Naive thymus-derived CD4-positive, alpha-beta T cell (primary cell): Measurements from ENCODE around the gene KSR2. TPM values are rescaled to one million over a fixed set of nuclear protein-coding genes. Genes with fewer than 3 reads are reported as not detected.

ENCODE experiments used
- ATAC-seq: fragments of 150-1000 bp; cut with Tn5 transposase; 2 replicates; pipeline ENCODE4 v1.10.0; 2021; ENCODE audit warnings: mild to moderate bottlenecking, moderate library complexity
- CTCF ChIA-PET: fragments of 350-600 bp; sonication (Branson Sonifier 250); formaldehyde crosslinking; loops from one replicate; lab custom pipeline; 2021; ENCODE audit warnings: antibody characterized with exemption; lab: Charles Lee
- POLR2A ChIA-PET: fragments of 350-600 bp; sonication (Branson Sonifier 250); formaldehyde crosslinking; loops from one replicate; lab custom pipeline; 2021; ENCODE audit warnings: antibody characterized with exemption, inconsistent platforms; lab: Charles Lee
- DNase-seq, 9 donors: peaks; one replicate each; pipeline versions ENCODE4 v3.0.0 to v3.0.0-alpha.2; 2020 to 2022; ENCODE audit warnings: mixed read lengths in 1 of 9
- H3K27ac ChIP-seq: one replicate; pipeline ENCODE4 v1.7.0; 2013; ENCODE audit warnings: mild to moderate bottlenecking, low read depth, low read length, moderate library complexity
- H3K27me3 ChIP-seq, 2 donors: one replicate each; pipeline ENCODE4 v1.7.0; 2013; ENCODE audit warnings: low read length in 2 of 2, mild to moderate bottlenecking in 2 of 2, moderate library complexity in 2 of 2; ENCODE audit not compliant: control insufficient read depth in 2 of 2, insufficient read depth in 2 of 2
- H3K36me3 ChIP-seq, 3 experiments: 1 replicate in 2 of 3; 2 replicates in 1 of 3; pipeline ENCODE4 v1.7.0; 2013; ENCODE audit warnings: low read length in 3 of 3, mild to moderate bottlenecking in 3 of 3, moderate library complexity in 1 of 3; ENCODE audit not compliant: insufficient read depth in 3 of 3, control insufficient read depth in 2 of 3
- H3K4me1 ChIP-seq, 2 donors: one replicate each; pipeline ENCODE4 v1.7.0; 2013; ENCODE audit warnings: low read length in 2 of 2, mild to moderate bottlenecking in 2 of 2, moderate library complexity in 1 of 2; ENCODE audit not compliant: control insufficient read depth in 2 of 2, insufficient read depth in 2 of 2
- H3K4me3 ChIP-seq: 2 replicates; pipeline ENCODE4 v1.7.0; 2013; ENCODE audit warnings: mild to moderate bottlenecking, low read length
- H3K9me3 ChIP-seq, 3 experiments: 1 replicate in 2 of 3; 2 replicates in 1 of 3; pipeline ENCODE4 v1.7.0; 2013; ENCODE audit warnings: low read length in 3 of 3; ENCODE audit not compliant: control insufficient read depth in 2 of 3
- H3K27ac Mint-ChIP-seq, 9 donors: one replicate each; pipeline ENCODE4 v1.8.0; 2020 to 2022; ENCODE audit warnings: mixed read lengths in 9 of 9, mild to moderate bottlenecking in 8 of 9, moderate library complexity in 5 of 9, inconsistent platforms in 2 of 9
- H3K27me3 Mint-ChIP-seq, 5 donors: one replicate each; pipeline ENCODE4 v1.8.0; 2021 to 2022; ENCODE audit warnings: mixed read lengths in 5 of 5, mild to moderate bottlenecking in 1 of 5
- H3K36me3 Mint-ChIP-seq, 5 donors: one replicate each; pipeline ENCODE4 v1.8.0; 2020 to 2022; ENCODE audit warnings: mixed read lengths in 5 of 5, mild to moderate bottlenecking in 3 of 5, inconsistent platforms in 1 of 5
- H3K4me1 Mint-ChIP-seq, 7 donors: one replicate each; pipeline ENCODE4 v1.8.0; 2020 to 2022; ENCODE audit warnings: mixed read lengths in 7 of 7, mild to moderate bottlenecking in 3 of 7, inconsistent platforms in 1 of 7
- H3K4me3 Mint-ChIP-seq, 10 donors: one replicate each; pipeline ENCODE4 v1.8.0; 2020 to 2022; ENCODE audit warnings: mild to moderate bottlenecking in 10 of 10, mixed read lengths in 10 of 10, moderate library complexity in 6 of 10, inconsistent platforms in 2 of 10
- H3K9me3 Mint-ChIP-seq, 11 donors: one replicate each; pipeline ENCODE4 v1.8.0; 2020 to 2022; ENCODE audit warnings: mixed read lengths in 11 of 11, mild to moderate bottlenecking in 4 of 11, inconsistent platforms in 1 of 11, moderate library complexity in 1 of 11
- intact Hi-C, 2 donors: fragments of 100-400 bp; cut with micrococcal nuclease; formaldehyde crosslinking; loops; one replicate each; pipeline ENCODE4 v1.15.1; 2023
- polyA plus RNA-seq, 2 donors: library from polyadenylated mRNA; unstranded; fragments of 300-500 nt; fragmentation: Illumina TruSeq; gene quantifications; one replicate each; pipeline ENCODE4 v1.2.3, GENCODE V29; 2021
- total RNA-seq, 6 experiments: library from RNA in 5 of 6; stranded (reverse) in 5 of 6; gene quantifications; 1 replicate in 5 of 6; 2 replicates in 1 of 6; pipeline ENCODE4 v1.2.3 and lab custom pipeline; 2021 to 2026

Gene KSR2
- total and polyA plus RNA-seq, 7 experiments from 2014 or later = 0.03 to 0.07 TPM; not detected in 5

GRCh38 chr12:117403586-117404139 lies 565.1 kb downstream of the KSR2 start:
- Histone ChIP-seq H3K27ac (no peak overlapping the region), H3K9me3 (peaks cover 0 to 5% (median 0%) of the 10 kb centered on the region in 3 experiments), H3K27me3 (no peaks in the 10 kb centered on the region), H3K4me1 (no peaks in the 10 kb centered on the region), H3K4me3 (no peak overlapping the region), H3K36me3 (no peaks in the 10 kb centered on the region)
- peaks cover 0 to 5% (median 0%) of the 10 kb centered on the region in 5 donors for H3K36me3 Mint-ChIP-seq
- ATAC-seq (no peak), DNase-seq (no peak)
- ChIA-PET CTCF (no interaction called here), POLR2A (no interaction called here)
- no peak overlapping the region for H3K4me3 Mint-ChIP-seq
- no peak overlapping the region for H3K27ac Mint-ChIP-seq
- no peaks in the 10 kb centered on the region for H3K4me1 Mint-ChIP-seq
- peaks cover 0 to 10% (median 6%) of the 10 kb centered on the region in 5 donors for H3K27me3 Mint-ChIP-seq
- peaks cover 4 to 37% (median 16%) of the 10 kb centered on the region in 11 donors for H3K9me3 Mint-ChIP-seq
- intact Hi-C loops = no loop called here

Other genes with a start within 250 kb of the KSR2 start
- gene RFC5, start 47.7 kb upstream of the KSR2 start, total RNA-seq = 10 to 100 TPM in 3 of 5 experiments, 1 to 10 TPM in 2; 6.3 to 40.3 (median 15.6) TPM
- 10 to 100 TPM; 19.0 to 20.5 TPM for gene RFC5, start 47.7 kb upstream of the KSR2 start, polyA plus RNA-seq
- gene WSB2, start 92.2 kb upstream of the KSR2 start, total RNA-seq = 10 to 100 TPM; 12.2 to 52.2 (median 19.1) TPM
- 10 to 100 TPM; 10.2 to 10.6 TPM for gene WSB2, start 92.2 kb upstream of the KSR2 start, polyA plus RNA-seq
- gene VSIG10, start 135.0 kb upstream of the KSR2 start, total RNA-seq = 1 to 10 TPM; 3.9 to 8.5 (median 5.3) TPM
- gene VSIG10, start 135.0 kb upstream of the KSR2 start, polyA plus RNA-seq = 1 to 10 TPM; 1.5 to 5.5 TPM
- gene PEBP1, start 167.1 kb upstream of the KSR2 start, total RNA-seq = 100 to 1,000 TPM in 1 of 5 experiments, 10 to 100 TPM in 4; 73.8 to 109 (median 91.1) TPM
- 100 to 1,000 TPM; 314 to 343 TPM for gene PEBP1, start 167.1 kb upstream of the KSR2 start, polyA plus RNA-seq